NCI-H526 treated with DMSO at 0.1 percent for 48 hours (cell line): ENCODE measurements around the gene OPALIN.

Source experiments
- DNase-seq: peaks from one replicate; lab custom pipeline; 2025; lab: John Stamatoyannopoulos, UW

The OPALIN gene

DNA sequence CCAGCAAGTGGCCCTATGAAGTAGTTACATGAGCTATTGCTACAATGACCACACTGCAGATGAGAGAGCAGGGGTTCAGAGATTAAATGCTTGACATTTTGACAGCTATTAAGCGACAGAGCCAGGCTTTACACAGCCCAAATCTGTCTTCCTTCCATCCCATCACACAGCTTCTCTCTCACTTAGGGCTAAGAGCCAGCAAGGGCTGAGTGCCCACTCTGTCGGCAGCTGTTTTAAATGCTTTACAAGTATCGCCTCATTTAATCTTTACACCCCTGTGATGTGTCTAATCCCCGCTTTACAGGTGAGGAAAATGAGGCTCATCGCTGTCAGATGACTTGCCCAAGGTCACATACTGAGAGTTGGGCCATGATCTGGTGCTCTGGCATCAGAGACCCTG, 15.2 kb upstream of the OPALIN start:
- no peak for DNase-seq

DNA sequence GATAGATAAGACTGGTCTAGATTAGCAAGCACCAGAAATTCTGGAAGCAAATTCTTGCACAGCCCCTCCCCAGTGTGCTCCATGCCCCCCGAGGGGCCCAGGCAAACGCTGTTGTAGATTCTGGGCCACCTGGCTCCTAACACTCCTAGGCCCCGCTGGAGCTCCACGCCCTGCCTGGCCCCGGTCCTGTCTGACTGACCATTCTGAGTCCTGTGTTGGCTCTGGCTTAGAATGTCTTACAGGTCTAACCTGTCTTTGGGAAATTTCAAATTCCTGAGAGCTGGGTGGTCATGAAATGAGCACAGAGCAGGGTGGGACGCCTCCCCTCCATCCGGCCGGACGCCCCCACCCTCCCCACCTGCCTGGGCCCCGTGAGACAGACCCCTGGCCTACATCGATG, 12.6 kb upstream of the OPALIN start:
- no peak for DNase-seq

DNA sequence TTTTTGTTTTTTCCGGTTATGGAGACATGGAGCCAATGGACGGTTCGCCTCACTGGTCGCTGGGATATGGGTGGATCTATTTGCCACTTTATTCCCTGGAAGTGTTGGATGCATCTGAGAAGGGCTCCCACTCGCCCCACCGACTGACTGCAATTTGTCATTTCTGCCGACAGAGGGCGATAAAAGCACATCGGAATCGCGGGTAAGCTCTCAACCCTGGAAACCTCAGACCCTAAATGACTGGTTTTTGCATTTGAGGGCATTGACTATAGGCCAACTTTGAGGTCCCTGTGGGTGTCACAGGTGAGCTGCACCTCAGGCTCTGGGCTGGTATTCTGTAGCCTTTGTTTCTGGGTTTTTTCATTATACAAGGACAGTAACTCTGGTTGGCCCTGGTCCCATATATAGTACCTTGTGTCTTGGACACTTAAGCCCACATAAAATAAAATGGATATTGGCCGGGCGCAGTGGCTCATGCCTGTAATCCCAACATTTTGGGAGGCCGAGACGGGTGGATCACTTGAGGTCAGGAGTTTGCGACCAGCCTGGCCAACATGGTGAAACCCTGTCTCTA, 11.9 kb upstream of the OPALIN start:
- peak; percentile 29 for DNase-seq

DNA sequence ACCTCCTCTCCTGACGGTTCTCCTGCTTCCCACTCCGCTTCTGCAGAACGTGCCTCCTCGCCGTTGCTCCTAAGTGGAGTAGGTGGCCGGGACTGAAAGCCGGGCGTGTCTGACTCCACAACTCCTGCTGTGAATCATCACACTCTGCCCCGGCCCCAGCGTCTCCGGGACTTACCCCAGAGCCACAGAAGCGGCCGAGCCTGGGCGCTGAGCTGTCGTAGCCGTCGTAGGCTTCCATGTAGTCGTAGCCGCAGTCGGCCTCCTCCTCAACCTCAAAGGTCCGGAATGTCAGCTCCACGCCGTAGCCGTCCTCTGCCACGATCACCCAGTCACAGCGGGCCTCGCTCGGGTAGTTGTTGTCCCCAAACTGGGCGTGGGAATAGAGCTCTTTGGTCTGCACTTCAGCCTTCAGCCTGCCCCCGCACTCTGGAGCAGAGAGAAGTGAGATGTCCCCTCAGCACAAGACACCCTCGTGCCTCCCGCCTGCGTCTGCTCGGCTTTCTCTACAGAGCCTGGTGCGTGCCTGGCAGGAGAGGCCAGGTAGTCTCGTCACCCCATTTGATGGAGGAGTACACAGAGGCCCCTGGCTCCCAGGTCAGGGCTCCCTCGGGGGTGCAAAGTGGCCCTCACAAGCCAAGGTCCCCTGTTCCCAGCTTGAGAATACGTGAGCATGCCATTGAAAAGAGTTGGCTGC, 11.2 kb upstream of the OPALIN start:
- DNase-seq, result no peak

DNA sequence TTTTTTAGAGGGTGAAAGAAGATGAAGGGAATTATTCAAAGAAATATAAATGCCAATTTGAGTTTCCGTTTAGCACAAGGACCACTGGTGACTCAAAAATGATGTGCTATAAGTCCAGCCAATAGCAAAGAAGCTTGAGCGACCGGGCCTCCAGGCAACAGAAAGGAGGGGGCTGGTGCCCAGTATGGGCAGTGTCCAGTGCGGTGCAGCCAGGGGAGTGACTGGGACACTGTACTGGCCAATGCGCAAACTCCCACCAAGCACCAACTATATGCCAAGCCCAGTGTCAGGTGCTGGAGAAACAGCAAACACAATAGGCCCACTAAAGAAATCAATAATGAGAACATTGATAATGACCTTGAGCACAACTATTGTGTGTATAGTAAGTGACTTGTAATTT, 10.2 kb upstream of the OPALIN start:
- DNase-seq, result no peak

DNA sequence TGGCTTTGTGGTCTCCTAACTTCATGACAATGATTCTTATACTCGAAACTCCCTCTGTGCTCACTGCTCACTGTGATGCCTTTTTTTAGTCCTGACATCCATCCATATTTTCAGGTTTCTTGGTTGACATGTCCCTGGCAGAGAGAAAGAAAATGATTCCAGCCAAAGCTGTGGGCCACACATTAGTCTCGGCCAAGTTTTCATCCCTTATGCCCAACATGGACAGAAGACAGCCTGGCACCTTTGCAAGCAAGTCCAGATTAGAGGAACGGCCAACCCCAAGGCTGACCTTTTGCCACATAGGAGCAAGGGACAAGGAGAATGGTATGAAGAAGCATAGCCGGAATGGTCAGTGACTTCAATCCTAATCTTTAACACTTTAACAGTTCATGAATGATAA, 8.7 kb upstream of the OPALIN start:
- DNase-seq, result no peak

DNA sequence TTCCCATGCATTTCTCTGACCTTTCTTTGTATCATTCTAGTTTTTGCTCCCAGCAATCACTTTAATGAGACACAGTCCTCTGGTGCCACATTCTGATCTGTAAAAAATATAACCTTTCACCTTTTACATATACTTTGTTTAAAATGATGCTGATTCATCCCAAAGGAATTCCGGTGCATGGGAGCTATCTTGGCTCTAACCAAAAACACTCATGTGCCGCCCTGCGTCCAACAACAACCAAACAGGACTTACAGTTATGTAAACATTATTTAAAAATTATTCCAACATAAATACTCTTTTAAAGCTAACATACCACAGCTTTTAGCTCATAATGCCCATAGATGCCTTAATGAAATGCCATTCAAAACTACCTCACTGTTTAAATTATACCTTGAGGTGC, 7.7 kb upstream of the OPALIN start:
- no peak for DNase-seq

DNA sequence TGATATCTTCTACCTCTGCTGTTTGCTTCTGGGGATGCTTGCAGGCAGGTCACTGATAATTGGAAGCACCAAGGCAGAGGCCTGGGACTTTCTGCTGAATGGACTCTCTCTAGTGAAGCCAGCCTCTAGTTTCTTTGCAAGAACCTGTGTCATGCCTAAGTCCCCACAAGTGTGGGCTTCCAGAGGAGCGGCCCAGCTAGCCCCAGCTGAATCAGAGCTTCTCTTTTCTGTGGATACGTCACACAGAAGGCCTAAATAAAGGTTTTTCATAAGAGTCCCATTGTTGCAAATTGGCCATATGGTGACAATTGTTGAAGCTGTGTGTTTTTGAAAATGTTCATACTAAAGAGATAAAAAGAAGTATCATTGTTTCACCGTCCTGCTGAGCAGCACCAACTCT, 6.8 kb upstream of the OPALIN start:
- DNase-seq, result no peak

DNA sequence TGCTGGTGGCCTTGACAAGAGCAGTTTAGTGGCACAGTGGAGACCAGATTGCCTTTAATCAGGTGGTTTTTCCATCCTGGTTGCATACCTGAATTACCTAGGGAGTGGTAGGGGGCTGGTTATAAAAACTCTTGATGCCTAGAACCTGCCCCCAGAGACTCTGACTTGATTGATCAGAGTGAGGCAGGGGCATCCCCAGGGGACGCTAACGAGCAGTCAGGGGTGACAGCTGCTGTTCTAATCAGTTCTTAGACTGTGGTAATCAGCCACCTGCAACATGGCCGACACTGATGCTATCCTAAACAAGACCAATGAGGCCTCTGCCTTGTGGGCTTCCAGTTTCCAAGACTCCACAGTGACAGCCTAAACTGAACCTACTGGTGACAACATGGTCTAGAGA, 2.0 kb upstream of the OPALIN start:
- no peak for DNase-seq

DNA sequence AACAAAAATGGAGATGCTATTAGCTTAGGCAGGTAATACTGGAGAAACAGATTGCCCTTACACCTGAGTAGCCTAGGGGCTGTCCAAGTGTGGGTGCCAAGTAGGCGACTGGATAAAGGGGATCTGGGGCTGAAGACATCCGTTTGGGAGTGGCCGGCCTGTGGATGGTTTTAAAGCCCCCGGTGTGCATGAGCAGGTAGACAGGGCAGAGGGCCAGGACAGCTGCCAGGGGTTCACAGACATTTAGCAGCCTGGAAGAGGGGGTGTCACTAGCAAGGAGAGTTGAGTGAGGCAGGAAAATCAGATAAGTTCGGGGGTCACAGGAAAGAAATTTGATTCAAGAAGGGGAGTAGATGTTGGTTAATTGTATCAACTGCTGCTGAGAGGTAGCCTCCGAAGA, 1.5 kb upstream of the OPALIN start:
- no peak for DNase-seq

DNA sequence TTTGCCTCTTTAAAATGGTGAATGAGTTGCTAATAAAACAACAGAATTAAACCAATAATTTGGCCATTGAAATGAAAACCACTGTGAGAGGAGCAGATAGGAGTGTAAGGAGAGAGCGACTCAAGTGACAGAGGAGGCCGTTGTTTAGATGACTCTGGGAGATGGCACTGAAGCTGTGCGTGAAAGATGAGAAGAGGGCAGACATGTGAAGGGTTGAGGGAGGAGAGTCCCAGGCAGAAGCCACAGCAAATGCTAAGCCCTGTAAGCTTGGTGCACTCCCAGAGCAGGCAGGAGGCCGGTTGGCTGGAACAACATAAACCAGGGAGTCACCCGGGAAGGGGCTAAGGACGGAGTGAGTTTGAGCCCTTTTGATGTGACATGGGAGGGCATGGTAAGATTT, 814 bp upstream of the OPALIN start:
- DNase-seq, result no peak

DNA sequence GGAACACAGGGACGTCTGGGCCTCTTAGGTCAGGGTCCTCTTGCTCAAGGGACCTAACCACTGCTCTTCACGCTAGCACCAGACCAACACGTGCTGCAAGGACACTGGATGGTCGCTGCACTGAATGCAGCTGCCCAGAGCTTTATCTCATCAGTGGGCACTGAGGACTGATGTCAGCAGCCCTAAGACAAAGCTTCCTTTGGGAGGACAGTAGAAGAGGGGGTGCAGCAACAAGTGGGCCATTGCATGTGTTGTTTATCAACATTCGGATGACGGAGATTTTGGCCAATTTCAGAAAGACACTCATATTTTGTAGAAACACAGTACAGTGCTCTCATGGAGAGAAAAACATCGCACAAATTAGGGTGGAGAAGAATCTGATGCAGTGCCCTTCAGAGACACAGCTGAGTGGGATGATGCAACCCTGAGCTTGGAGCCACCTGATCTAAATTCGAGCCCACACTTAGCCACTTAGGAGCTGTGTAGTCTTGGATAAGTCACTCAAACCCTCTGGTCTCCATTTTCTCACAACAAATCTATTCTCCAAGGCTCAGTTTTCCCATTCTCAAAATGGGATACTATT, 1.7 kb downstream of the OPALIN start:
- no peak for DNase-seq

DNA sequence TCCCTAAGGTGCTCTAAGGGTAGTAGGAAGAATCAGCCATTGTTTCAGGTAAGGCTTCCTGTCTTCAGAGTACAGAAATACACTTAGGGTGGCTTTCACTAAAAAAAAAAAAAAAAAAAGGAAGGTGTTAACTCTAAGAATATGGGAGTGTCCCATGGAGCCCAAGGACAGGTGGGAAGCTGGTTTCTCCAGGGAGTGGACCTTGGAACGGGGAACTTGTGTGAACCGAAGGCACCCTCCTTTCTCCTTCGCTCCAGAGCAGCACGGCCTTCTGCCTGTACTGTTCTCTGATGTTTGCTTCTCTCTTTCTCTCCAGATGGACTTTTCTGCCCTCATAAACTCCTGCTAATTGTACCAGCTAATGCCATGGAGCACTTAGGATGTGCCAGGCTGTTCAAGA, 6.2 kb downstream of the OPALIN start:
- DNase-seq, result no peak

DNA sequence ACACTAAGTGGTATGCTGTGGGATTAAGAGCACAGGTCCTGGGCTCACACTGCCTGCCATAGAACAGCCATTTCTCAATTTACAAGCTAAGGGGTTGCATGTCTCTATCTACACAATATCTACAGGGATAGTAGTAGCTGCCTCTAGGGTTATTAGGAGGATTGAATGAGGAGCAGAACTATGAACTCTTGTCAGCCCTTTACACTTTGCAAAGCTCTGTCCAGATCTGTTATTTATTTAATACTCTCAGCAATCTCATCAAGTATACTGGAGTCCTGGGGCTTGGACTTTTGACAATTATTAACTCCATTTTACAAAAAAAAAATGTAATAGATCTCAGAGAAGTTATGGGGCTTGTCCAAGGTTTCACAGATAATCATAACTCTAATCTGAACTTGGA, 6.8 kb downstream of the OPALIN start:
- DNase-seq, result no peak

DNA sequence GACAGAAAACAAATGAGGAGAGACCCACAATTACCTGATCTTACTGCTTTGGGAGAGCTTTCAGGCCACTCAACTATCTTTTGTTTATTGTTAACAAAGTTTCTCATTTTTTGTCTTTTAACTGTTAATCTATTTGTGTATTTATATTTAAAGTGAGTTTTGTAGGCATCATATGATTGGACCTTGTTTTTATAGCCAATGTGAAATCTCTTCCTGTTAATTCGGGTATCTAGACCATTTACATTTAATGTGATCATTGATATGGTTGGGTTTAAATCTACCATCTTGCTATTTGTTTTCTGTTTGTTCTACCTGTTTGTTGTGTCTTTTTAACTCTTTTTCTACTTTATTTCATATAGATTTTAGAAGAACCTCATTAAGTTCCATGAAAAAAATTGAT, 12.5 kb downstream of the OPALIN start:
- no peak for DNase-seq

DNA sequence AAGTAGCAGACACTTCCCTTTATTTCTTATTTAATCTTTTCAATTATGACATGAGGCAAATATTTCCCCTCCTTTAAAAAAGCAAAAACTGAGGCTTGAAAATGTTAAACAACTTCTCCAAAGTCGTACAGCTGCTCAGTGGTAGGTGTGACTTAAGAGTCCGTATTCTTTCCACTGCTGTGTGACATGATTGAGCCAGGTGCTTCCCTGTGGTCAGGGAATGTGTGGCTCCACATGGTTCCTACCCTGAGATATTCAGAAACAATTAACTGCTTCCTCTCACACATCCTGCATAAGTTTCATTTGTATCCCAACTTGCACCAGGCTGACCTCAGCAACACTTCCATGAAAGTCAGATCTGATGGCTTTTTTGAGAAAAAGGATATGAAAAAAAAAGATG, 13.6 kb downstream of the OPALIN start:
- no peak for DNase-seq

DNA sequence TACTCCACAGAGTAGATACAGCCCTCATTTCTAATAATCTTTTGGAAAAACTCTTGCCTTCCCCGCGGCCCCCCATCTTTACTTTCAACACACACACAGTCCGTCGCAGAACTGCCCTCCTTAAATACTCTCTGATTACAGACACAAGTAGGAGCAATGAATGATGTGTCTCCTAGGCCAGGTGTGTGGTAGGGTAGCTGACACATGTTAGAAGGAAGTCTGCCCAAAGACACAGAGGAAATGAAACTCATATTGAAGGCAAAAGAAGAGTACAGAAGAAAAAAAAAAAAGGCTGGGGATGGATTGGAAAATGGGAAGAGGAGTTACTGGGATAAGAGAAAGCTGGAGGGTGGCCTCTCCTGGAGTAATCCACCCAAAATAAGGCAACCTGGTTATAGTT, 14.6 kb downstream of the OPALIN start:
- no peak for DNase-seq

DNA sequence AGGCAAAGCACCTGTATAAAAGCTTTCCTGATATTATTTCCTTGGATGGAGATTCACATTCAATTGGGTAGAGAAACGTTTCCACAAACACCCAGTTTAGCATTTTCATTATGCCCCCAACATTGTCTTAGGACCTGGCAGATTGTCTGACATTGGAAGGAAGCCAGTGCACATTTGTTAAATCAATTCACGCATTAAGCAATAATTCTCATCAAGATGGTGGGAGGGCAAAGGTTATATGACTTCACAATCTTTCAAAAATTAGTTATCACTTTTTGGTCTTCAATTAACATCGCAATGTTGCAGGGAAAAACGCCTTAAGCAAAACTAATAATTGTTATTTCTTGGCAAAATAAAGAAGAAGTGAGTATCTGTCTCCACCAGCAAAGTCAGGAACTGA, 16.4 kb downstream of the OPALIN start:
- no peak for DNase-seq

DNA sequence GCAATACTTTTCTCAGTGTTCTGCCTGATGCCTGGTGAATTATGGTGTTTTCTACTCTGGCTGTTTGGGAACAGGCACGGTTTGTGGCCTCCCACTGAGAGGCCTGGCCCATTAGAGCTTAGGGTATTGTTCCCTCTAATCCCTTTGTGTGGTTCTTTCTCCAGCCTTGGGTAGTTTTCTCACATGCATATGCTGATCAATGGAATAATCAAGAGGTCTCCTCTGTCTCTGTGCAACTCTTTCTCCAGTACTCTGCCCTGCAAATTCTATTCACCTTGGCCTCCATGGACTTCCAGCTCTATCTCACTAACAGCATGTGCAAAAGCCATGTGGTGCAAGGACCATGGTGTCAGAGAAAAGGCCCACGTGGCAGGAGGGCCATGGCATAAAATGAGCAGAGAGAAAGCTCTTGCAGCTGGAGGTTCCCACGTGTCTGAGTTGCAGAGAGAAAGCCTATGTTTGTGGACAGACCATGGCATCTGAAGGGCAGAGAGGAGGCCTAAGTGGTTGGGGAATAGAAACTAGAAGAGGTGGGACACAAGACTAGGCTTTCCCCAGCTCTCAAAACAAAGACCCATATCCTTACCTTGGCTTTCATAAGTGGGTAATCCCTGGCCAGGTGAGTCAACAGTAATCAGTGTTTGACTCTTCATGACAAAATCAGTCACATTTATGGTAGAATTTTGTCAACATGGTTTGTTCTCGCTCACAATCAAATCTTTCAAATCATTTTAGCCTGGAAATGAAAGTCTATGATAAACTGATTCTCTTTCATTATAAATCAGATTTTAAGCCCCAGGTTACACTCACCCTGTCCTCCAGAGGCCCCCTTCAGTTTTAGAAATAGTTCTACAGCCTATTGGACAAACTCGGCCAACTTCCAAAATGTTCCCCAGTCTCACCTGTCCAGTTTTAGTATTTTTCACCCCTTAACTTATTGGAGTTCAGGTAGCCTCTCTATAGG, 17.3 kb downstream of the OPALIN start:
- DNase-seq, result no peak

DNA sequence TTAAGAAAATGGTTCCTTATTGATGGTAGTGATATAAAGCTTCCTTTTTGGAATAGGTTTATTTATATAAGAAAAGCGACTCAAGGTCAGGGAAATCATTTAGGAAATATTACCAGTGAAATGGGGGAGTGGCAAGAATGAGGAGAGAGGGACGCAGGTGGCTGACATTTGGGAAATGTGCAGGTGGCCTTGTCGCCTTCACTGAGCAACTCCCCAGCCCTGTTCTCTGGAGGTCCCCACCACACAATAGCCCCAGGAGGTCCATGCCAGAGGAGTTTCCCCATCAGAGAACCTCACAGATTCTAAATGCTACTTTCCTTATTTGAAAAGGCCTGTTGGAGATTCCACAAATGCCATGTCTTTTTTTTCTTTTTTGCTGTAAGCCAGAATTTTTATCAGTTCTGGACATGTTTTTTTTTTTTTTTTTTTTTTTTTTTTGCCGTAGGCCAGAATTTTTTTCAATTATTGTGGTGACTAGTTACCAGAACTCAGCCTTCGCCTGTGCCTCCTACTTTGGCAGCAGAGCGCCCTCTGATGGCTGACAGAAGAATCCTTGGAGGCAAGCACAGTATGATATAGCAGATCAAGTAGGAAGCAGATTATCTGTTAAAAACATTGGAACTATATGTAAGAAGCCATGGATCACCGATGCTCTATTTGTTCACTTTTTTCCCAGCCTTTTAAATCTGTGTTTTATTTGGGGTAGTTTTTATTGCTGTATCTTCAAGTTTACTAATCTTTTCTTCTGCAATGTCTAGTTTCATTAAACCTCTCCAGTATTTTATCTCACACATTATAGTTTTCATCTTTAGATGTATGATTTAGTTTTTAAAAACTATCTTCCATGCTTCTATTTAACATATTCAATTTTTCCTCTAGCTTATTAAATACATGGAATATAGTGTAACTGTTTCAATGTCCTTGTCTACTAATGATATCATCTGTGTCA, 18.6 kb downstream of the OPALIN start:
- peak; percentile 31 for DNase-seq

DNA sequence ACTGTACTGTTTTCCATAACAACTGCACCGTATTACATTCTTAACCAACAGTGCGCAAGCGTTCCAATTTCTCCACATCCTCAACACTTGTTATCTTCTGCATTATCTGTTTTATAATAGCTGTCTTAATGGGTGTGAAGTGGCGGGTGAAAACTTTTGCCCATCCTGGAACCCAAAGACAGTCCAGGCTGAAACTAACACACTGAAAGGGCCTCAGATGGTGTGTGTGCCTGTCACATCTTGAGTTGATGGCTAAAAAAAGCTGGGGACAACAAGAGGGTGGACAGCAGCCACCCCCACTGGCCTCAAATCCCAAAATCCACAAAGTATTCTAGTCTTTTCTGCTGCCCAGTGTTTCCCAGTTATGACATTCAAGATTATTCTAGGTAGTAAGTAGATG, 19.4 kb downstream of the OPALIN start:
- DNase-seq, result no peak
